SH-SY5Y (cell line): ENCODE data around the gene SRSF2.
A peak's percentile ranks its signal among the peaks of the same experiment; 100 is the strongest.

ENCODE experiments used
- GATA2 ChIP-seq: IDR thresholded peaks from 2 replicates; pipeline ENCODE4 v1.6.1; 2011; ENCODE audit warnings: mild to moderate bottlenecking, low read depth, low read length
- GATA3 ChIP-seq: IDR thresholded peaks from 2 replicates; pipeline ENCODE4 v1.6.1; 2011; ENCODE audit warnings: low read depth, mild to moderate bottlenecking, low read length, moderate library complexity

The SRSF2 gene

DNA sequence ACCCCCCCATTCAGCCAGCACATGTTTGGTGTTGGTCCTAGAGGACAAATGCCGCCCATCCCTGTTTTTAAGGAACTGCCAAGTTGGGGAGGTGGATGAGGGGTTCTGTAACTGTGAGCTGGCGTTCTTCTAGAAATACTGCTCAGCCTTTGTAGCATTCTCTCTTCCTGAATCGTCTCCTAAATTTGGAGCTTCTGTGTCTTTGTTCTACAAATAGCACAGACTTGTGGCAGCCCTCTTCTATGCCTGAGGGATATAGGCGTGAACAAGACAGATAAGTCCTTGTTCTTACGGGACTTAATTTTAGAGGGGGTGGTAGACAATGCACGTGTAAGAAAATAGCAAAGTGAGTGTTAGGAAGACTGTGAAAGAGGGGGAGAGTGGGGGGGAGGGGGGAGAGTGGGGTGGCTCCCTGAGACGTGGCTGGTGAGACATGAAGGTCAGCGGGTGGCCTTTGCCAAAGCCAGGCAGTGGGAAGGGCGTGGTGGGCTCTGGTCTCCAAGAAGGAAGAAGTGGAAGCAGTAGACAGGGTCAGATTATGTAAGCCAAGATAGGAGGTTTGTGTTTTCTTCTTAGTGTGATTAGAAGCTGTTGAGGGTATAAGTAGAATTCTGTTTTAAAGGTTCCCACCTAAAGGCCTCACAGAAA, 10.7 kb upstream of the SRSF2 start:
- TF ChIP-seq GATA2 (no peak), GATA3 (no peak)

- TF ChIP-seq GATA2 (no peak), GATA3 (no peak)
Observed at GRCh38 chr17:76744747-76745146, 7.6 kb upstream of the SRSF2 start.

DNA sequence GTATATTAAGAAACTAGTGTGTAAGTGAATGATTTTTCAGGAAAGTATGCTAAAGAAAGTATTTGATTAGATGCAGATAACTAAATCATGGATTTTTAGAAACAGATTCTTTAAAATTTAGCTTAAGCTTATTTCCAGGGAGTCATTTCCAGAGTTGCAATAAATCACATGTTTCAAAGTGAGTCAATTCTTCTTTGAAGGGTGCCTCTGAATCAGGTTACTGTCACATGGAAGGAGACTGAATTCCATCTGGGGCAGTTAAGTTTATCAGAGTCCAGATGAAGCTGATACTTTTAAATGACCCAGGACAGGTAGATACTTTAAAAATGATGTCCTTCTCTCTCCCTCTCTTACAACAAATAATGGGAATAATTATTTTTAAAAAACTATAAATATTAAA, 5.8 kb upstream of the SRSF2 start:
- TF ChIP-seq GATA2 (no peak), GATA3 (no peak)

GRCh38 chr17:76740329-76741118, 3.4 kb upstream of the SRSF2 start:
- no peak for TF ChIP-seq GATA3
- TF ChIP-seq GATA2 = no peak

DNA sequence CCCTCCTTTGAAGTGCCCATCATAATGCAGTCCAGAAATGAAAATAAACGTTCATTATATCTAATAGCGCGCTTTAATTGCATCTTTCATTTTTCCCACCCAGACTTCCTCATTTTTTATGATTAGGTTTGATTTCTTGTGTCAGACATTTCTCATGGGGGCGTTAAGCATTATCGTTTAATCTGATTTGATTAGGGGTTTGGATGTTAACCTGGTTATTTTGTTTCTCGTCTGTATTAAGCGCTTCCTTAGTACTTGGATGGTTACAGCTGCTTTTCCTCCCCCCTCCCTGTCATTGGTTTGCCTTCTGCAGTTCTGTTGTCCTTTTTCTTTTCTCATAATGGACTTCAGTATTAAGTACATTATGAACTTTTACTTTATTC, 1.3 kb upstream of the SRSF2 start:
- no peak; the same call in 1 of the 2 replicates for TF ChIP-seq GATA2

DNA sequence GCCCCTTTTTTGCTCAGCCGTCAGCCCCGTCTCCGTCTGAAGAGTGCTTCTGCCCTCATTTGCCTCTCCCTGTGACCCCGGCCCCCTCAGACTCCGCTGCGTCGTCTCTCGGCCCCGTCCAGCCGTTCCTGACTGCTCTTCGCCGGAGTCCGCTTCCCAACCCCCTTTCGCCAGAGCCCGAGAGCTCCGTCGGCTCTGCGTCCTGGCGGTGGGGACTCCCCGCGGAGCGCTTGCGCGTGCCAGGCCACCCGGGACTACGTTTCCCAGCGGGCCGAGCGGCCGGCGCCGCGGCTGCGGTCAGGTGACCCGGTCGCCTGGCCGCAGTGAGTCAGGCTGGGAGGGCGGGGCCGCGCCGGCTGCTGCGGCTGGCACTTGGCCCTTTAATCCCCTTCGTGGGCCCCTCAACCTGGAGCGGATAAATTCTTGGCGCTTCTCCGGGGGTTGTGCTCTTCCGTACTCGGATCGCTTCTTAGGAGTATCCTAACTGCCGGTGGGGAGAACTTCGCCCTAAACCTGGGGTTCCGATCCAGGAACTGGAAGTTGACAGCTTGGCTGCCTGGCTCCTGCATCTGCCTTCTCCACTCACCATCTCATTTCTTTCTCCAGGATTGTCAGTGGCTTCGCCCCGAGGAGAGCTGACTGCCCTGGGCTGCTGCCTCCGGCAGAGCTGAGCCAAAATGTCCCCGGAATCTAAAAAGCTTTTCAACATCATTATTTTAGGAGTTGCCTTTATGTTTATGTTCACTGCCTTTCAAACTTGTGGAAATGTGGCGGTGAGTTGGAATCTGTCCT, 741 bp upstream of the SRSF2 start, which contains the start of gene MFSD11:
MFSD11 (plus strand) TSS at position 444 of the 792 bp plus-strand sequence; CDS start at position 678, 234 bp downstream.
- TF ChIP-seq GATA2 (0 out of 2 replicates have a peak, but pooled peaks have one; percentile 22), GATA3 (no peak)

DNA sequence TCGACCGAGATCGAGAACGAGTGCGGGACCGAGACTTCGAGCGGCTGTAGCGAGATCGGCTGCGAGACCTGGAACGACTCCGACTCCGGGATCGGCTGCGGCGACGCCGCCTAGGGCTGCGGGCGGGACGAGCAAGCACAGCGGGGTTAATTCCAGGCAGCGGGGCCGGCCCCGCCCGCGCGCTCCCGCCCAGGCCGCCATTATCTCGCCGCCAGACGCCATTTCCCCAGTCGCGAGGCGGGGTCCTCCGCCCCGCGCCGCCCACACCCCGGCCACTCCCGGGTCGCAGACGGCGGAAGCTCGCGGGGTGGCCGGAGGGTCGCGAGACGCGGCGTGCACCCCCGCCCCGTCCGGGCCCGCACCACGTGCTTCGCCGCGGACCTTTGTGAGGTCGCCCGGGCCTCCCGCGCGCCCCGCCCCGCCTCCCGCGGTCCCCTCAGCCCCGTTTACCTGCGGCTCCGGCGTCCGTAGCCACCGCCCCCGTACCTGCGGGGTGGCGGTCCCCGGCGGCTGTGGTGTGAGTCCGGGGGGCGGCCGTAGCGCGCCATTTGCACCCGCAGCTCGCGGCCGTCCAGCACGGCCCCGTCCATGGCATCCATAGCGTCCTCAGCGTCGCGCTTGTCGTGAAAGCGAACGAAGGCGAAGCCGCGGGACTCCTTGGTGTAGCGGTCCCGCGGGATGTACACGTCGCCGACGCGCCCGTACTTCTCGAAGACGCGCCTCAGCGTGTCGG, 616 bp downstream of the SRSF2 start:
- no peak for TF ChIP-seq GATA3
- TF ChIP-seq GATA2 = peak; percentile 22; the same call in 1 of the 2 replicates

- TF ChIP-seq GATA2 (no peak), GATA3 (no peak)
Observed at GRCh38 chr17:76735586-76736348, 1.4 kb downstream of the SRSF2 start.

- TF ChIP-seq GATA3 (no peak), GATA2 (no peak)
Observed at GRCh38 chr17:76735006-76735405, 2.1 kb downstream of the SRSF2 start.

DNA sequence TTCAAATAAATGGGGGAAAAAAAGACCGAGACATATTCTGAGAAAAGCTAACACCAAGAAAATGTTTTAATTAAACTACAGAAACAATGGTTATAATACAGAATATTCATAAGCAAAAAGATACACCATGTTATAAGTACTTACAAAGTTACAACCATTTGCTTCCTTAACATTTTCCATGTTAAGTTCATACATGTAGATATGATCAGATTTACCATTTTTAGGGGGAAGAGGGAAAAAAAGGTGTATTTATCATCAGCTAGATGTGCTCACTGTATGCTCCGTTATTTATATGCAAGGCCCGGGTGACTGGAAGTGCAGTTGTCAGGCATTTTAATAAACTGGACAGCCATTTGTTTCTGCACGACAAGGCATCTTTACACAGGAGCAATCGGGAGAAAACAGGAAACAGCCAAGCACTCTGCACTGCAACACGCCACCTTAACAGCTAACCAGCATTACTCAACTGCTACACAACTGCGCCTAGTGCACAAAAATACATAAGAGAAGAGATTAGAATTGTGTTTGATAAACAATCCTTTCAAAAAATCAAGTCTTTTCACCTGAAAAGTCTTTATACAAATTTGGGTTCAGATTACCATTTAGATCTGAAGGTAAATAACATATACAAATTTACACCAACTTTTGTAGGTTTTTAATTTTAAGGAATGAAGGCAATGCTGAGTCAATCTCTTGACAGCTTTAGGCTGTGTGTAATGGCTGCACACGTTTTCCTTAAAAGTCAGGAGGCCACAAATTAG, 2.9 kb downstream of the SRSF2 start:
- TF ChIP-seq GATA2 (no peak), GATA3 (no peak)

- TF ChIP-seq GATA3 (no peak), GATA2 (no peak)
Observed at GRCh38 chr17:76733618-76733957, 3.5 kb downstream of the SRSF2 start.
